Hematopoietic multipotent progenitor cell treated with erythropoietin and hydrocortisone succinate and interleukin-3 and kit ligand, for 4 days (in vitro differentiated cells): ENCODE results near the gene PDXP.

Source experiments
- DNase-seq: peaks from one replicate; pipeline ENCODE4 v3.0.0-alpha.2; 2015

PDXP gene

GRCh38 chr22:37629928-37630327 is 28.6 kb upstream of the PDXP start:
- no peak for DNase-seq

- DNase-seq: peak; percentile 66
Measured at GRCh38 chr22:37630839-37631435, 27.6 kb upstream of the PDXP start.

GRCh38 chr22:37631448-37632173 is 26.9 kb upstream of the PDXP start:
- no peak for DNase-seq

GRCh38 chr22:37632174-37633088 is 26.1 kb upstream of the PDXP start:
- peak; percentile 54 for DNase-seq

- peak; percentile 63 for DNase-seq
Measured at GRCh38 chr22:37633089-37633624, 25.4 kb upstream of the PDXP start.

- peak; percentile 94 for DNase-seq
Measured at GRCh38 chr22:37633625-37634416, 24.7 kb upstream of the PDXP start.

GRCh38 chr22:37634417-37634924 is 24.1 kb upstream of the PDXP start:
- peak; percentile 57 for DNase-seq

GRCh38 chr22:37635157-37635556 is 23.4 kb upstream of the PDXP start:
- no peak for DNase-seq

- peak; percentile 85 for DNase-seq
Measured at GRCh38 chr22:37636186-37636948, 22.2 kb upstream of the PDXP start.

- no peak for DNase-seq
Measured at GRCh38 chr22:37636949-37637273, 21.6 kb upstream of the PDXP start.

GRCh38 chr22:37638391-37639069 is 20.0 kb upstream of the PDXP start:
- peak; percentile 78 for DNase-seq

GRCh38 chr22:37639070-37639760 is 19.3 kb upstream of the PDXP start, which contains the start of gene SH3BP1:
Gene SH3BP1, plus strand, starts transcription at chr22:37639669. Its CDS starts 119 bp downstream, at chr22:37639788.
- DNase-seq: peak; percentile 80

GRCh38 chr22:37639771-37640590 is 18.5 kb upstream of the PDXP start:
- peak; percentile 67 for DNase-seq

GRCh38 chr22:37640591-37641560 is 17.6 kb upstream of the PDXP start:
- no peak for DNase-seq

- DNase-seq: peak; percentile 30
Measured at GRCh38 chr22:37641561-37641949, 17.0 kb upstream of the PDXP start.

- peak; percentile 90 for DNase-seq
Measured at GRCh38 chr22:37643225-37643847, 15.2 kb upstream of the PDXP start.

- no peak for DNase-seq
Measured at GRCh38 chr22:37647317-37647716, 11.2 kb upstream of the PDXP start.

- peak; percentile 89 for DNase-seq
Measured at GRCh38 chr22:37647928-37648327, 10.6 kb upstream of the PDXP start.
